Stimulated activated CD4-positive, alpha-beta T cell treated with anti-CD3 and anti-CD28 coated beads, Interleukin-2, amount 100 ng/mL, for 4 hours (primary cell): ENCODE measurements around the gene CABP4.
"Not testable (repeated sequence)": the region's sequence is repeated elsewhere in the genome, so short reads cannot be mapped to it uniquely, and the experiment has no call there.

Experiments used
- DNase-seq: peaks from one replicate; pipeline ENCODE4 v3.0.0-alpha.2; 2020; ENCODE audit warnings: low read depth

The CABP4 gene

DNA sequence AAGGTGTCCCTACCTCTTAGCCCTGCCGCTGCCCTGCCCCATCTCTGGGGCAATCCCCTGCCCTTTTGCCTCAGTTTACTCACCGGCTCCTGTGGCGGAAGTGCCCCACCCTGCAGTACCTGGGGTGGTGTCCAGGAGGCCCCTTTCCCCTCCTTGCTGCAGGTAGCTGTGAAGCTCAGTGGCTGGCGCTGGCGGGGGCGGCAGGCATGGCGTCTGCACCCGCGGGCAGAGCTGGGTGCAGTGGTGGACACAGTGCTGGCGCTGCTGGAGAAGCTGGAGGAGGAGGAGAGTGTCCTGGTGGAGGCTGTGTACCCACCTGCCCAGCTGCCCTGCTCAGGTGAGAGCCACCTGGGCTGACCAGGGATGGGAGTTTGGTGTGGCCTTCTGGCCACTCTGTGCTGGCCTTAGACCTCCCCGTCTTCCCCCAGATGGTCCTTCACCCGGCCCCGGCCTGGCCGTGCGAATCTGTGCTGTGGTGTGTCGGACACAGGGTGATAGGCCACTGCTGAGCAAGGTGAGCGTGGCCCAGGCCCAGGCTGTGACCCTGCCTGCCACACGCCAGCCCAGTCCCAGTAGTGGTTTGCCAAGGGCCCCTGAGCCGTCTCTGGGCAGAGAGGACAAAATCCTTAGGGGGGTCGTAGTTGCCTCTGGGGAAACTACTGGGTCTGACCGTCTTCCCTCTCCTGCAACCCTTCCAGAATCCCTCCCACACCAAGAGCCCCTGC lies 35.7 kb upstream of the CABP4 start:
- no peak for DNase-seq

DNA sequence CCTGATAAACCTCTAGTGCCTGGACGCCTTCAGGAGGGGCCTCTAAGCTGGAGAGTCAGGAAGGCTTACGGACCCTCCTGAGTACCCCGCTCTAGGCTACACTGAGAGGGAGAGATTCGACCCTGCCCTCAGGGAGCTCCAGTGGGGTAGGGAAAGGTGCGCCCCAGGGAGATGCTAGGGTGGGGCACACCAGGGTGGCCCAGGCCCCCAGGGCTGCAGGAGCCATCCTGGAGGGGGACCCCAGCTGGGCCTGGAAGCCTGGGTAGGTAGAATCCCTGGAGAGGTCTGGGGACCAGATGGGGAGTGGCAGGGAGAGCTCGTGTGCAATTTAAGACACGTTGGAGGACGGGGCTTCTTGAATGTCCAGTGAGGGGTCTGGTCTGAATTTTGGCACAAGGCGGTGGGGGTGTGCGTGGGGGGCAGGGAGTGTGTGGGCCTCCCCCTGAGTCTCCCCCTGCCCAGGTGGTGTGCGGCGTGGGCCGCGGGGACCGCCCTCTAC lies 35.0 kb upstream of the CABP4 start:
- DNase-seq, result no peak

DNA sequence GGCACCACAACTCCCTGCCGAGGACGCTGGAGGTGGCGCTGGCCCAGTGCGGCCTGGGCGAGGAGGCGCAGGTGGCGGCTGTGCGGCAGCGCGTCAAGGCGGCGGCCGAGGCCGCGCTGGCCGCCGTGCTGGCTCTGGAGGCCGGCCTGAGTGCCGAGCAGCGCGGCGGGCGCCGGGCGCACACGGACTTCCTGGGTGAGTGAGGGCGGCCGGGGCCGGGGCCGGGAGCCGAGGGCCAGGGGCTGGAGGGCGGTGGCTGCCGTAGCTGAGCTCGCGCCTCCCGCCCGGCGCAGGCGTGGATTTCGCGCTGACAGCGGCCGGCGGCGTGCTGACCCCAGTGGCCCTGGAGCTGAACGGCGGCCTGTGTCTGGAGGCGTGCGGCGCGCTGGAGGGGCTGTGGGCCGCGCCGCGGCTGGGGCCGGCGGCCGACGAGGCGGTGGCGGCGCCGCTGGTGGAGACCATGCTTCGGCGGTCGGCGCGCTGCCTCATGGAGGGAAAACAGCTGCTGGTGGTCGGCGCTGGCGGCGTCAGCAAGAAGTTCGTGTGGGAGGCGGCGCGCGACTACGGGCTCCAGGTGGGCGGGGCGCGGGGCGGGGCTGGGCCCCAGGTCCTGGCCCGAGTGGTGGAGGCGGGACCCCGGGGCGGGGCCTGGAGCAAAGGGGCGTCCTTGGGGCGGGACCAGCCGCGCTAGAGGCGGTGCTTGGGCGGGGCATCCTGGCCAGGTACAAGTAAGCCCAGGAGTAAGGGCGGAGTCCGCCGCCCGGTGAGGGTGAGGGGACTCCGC lies 34.3 kb upstream of the CABP4 start:
- peak; percentile 98 for DNase-seq

GRCh38 chr11:67421430-67422031 lies 33.6 kb upstream of the CABP4 start:
- DNase-seq, result no peak

GRCh38 chr11:67422891-67423290 lies 32.3 kb upstream of the CABP4 start:
- no peak for DNase-seq

DNA sequence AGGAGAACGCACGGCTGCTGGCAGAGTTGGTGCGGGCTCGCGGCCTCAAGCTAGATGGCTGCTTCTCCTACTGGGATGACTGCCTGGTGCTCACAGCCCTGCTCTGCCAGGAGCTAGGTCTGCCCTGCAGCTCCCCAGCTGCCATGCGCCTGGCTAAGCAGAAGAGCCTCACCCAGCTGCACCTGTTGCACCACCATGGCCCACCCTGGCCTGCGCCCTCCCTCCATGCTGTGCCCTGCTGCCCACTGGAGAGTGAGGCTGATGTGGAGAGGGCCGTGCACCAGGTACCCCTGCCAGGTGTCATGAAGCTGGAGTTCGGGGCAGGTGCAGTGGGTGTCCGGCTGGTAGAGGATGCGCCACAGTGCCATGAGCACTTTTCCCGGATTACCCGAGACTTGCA lies 31.7 kb upstream of the CABP4 start:
- DNase-seq, result no peak

- no peak for DNase-seq
Measured at GRCh38 chr11:67423891-67424613, 31.1 kb upstream of the CABP4 start.

- DNase-seq, result not testable (repeated sequence)
Measured at GRCh38 chr11:67427364-67427859, 27.7 kb upstream of the CABP4 start.

DNA sequence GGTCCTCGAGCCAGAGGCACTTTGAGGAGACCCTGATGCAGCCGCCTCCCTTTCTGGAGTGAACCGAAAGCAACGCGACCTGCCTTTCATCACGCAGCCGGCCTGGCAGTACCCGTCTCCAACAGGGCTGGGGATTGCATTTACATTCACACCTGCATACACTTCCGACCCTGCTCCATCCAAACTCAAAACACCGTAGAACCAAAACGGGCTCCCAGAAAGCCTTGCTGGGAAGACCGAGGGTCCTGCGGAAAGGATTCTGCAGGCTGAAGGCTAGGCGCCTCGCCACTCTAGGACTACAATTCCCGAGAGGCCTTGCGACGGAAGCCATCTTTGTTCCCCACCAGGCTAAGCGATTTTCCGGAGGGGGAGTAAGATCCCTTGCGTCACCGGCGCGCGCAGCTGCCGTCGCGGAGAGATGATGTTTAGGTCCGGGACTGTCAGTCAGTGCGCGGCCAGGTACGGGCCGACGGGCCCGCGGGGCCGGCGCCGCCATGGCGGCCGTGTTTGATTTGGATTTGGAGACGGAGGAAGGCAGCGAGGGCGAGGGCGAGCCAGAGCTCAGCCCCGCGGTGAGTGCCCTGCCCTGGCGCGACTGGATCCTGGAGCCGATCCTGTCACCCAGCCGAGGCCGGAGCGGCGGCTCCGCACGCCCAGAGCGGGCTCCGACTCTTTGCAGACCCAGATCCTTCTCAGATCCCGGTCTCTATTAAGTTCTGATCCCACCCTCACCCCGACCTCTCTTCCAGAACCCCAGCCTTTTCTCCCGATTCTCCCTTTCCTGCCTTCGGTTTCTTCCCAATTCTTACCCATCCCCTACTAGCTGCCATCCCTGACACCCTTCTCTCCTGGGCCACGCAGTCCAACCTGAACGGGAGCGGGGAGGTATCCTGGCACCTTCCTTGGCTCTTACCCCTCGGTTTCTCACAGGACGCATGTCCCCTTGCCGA lies 26.8 kb upstream of the CABP4 start, which contains the start of gene RPS6KB2:
Gene RPS6KB2, plus strand, starts transcription at position 443 of the 950 bp plus-strand sequence. Its CDS starts 52 bp downstream, at position 495.
- DNase-seq, result peak; percentile 98

DNA sequence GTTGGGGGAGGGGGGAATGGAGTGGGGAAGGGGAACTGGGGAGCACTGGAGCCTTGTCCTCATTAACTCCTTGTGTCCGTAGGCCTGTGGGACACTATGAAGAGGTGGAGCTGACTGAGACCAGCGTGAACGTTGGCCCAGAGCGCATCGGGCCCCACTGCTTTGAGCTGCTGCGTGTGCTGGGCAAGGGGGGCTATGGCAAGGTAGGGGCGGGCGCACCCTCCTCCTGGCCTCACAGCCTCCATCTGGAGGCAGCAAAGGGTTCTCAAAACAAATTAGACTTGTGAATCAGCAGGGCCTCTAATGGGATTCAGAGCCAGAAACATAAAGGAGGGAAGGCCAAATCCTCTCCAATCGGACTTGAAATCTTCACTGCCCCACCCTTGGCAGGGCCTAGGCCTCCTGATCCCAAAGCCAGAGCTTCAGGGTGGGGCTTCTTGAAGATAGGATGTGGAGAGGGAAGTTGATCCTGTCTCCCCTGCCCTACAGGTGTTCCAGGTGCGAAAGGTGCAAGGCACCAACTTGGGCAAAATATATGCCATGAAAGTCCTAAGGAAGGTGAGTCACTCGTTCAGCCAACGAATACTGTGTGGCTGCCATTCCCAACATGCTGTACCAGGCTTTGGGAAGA lies 26.0 kb upstream of the CABP4 start:
- no peak for DNase-seq

- DNase-seq, result no peak
Measured at GRCh38 chr11:67429722-67430121, 25.4 kb upstream of the CABP4 start.

- no peak for DNase-seq
Measured at GRCh38 chr11:67431346-67432249, 23.6 kb upstream of the CABP4 start.

DNA sequence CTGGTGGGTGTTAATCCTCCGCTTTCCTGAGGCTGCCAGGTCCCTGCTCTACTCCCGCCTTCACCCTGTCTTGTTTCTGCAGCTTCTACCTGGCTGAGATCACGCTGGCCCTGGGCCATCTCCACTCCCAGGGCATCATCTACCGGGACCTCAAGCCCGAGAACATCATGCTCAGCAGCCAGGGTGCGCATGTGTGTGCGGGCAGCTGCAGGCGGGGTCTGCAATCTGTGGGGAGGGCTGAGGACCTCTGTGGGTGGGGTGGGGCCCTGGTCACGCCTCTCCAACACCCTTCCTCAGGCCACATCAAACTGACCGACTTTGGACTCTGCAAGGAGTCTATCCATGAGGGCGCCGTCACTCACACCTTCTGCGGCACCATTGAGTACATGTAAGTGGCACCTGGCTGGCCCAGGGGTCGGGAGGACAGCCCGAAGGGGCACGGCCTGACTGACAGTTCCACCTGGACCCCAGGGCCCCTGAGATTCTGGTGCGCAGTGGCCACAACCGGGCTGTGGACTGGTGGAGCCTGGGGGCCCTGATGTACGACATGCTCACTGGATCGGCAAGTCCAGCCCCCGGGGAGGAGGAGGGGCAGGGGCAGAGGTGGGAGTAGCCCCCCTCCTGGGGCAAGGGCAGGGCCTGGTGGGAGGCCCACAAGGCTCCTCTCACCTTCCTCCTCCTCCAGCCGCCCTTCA lies 22.4 kb upstream of the CABP4 start:
- DNase-seq, result no peak

- no peak for DNase-seq
Measured at GRCh38 chr11:67433536-67434394, 21.4 kb upstream of the CABP4 start.

DNA sequence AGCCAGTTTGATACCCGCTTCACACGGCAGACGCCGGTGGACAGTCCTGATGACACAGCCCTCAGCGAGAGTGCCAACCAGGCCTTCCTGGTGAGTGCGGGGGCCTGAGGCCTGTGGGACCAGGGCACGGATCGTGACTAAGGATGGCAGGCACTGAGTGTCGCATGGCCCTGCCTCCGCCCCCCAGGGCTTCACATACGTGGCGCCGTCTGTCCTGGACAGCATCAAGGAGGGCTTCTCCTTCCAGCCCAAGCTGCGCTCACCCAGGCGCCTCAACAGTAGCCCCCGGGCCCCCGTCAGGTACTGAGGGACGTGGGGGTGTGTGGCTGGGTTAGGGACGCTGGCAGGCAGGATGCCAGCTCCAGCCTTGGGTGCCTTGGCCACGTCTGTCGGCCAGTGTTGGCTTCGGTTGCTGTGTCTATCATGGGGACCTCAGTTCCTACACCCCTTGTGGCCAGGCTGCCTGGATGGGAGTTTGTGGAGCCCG lies 20.7 kb upstream of the CABP4 start:
- DNase-seq, result no peak

GRCh38 chr11:67435031-67435726 lies 20.0 kb upstream of the CABP4 start:
- DNase-seq, result no peak
